GM23338 (cell line): ENCODE data around the gene PCSK6. TPM values are rescaled to one million over a fixed set of nuclear protein-coding genes. Genes with fewer than 3 reads are reported as not detected.

ENCODE experiments used
- ATAC-seq: fragments of 200-7000 bp; cut with Tn5 transposase; 3 replicates; pipeline ENCODE4 v1.9.1; 2020
- DNase-seq: peaks from one replicate; pipeline ENCODE4 v3.0.0-alpha.2; 2015; ENCODE audit warnings: low spot score
- H2AFZ ChIP-seq: fragments of 200-600 bp; sonication (generic); 2 replicates; pipeline ENCODE4 v1.8.0; 2016; ENCODE audit warnings: antibody characterized with exemption, mild to moderate bottlenecking, moderate library complexity
- H3F3A ChIP-seq: fragments of 200-600 bp; sonication (generic); replicated peaks from 2 replicates; pipeline ENCODE4 v1.8.0; 2017; ENCODE audit warnings: antibody characterized with exemption, mixed run types, low read depth
- H3K27ac ChIP-seq: fragments of 200-600 bp; sonication (generic); 2 replicates; pipeline ENCODE4 v1.6.1; 2016; ENCODE audit warnings: low read depth
- H3K27me3 ChIP-seq: fragments of 200-600 bp; sonication (generic); 2 replicates; pipeline ENCODE4 v1.8.0; 2016; ENCODE audit warnings: mild to moderate bottlenecking, mixed run types, moderate library complexity; ENCODE audit not compliant: insufficient read depth
- H3K36me3 ChIP-seq: fragments of 200-600 bp; sonication (generic); 2 replicates; pipeline ENCODE4 v1.8.0; 2016; ENCODE audit warnings: mild to moderate bottlenecking; ENCODE audit not compliant: insufficient read depth
- H3K4me1 ChIP-seq: fragments of 200-600 bp; sonication (generic); 2 replicates; pipeline ENCODE4 v1.8.0; 2016; ENCODE audit warnings: mild to moderate bottlenecking, moderate library complexity; ENCODE audit not compliant: insufficient read depth
- H3K4me2 ChIP-seq: fragments of 200-600 bp; sonication (generic); 2 replicates; pipeline ENCODE4 v1.7.1; 2017; ENCODE audit warnings: mixed run types
- H3K4me3 ChIP-seq: fragments of 200-600 bp; sonication (generic); 2 replicates; pipeline ENCODE4 v1.6.1; 2016; ENCODE audit warnings: mixed run types
- H3K79me2 ChIP-seq: fragments of 200-600 bp; sonication (generic); replicated peaks from 2 replicates; pipeline ENCODE4 v1.8.0; 2017; ENCODE audit warnings: mild to moderate bottlenecking; ENCODE audit not compliant: insufficient read depth
- H3K9me2 ChIP-seq: fragments of 200-600 bp; sonication (generic); 2 replicates; pipeline ENCODE4 v1.8.0; 2017; ENCODE audit not compliant: insufficient read depth
- H4K20me1 ChIP-seq: fragments of 200-600 bp; sonication (generic); replicated peaks from 2 replicates; pipeline ENCODE4 v1.8.0; 2017; ENCODE audit warnings: mild to moderate bottlenecking; ENCODE audit not compliant: insufficient read depth
- H3K27ac Mint-ChIP-seq: 2 replicates; pipeline ENCODE4 v1.8.0; 2020; ENCODE audit warnings: inconsistent platforms, mild to moderate bottlenecking, moderate library complexity, mixed read lengths
- H3K27me3 Mint-ChIP-seq: 3 replicates; pipeline ENCODE4 v1.8.0; 2022; ENCODE audit warnings: low read depth, mild to moderate bottlenecking, moderate library complexity, mixed read lengths, inconsistent platforms; ENCODE audit not compliant: insufficient read depth, poor library complexity
- H3K36me3 Mint-ChIP-seq: 3 replicates; pipeline ENCODE4 v1.8.0; 2021; ENCODE audit warnings: low read depth, mild to moderate bottlenecking, inconsistent platforms, moderate library complexity, mixed read lengths
- H3K4me1 Mint-ChIP-seq: 3 replicates; pipeline ENCODE4 v1.8.0; 2020; ENCODE audit warnings: mild to moderate bottlenecking, inconsistent platforms, mixed read lengths
- H3K4me3 Mint-ChIP-seq: 3 replicates; pipeline ENCODE4 v1.8.0; 2021; ENCODE audit warnings: moderate library complexity, mild to moderate bottlenecking, inconsistent platforms, mixed read lengths
- H3K9me3 Mint-ChIP-seq: 3 replicates; pipeline ENCODE4 v1.8.0; 2020; ENCODE audit warnings: moderate library complexity, mild to moderate bottlenecking, inconsistent platforms, mixed read lengths
- CREB1 ChIP-seq: fragments of 250-450 bp; sonication (Bioruptor Pico); IDR thresholded peaks from 2 replicates; pipeline ENCODE4 v1.5.0; 2020; ENCODE audit warnings: low read depth, mild to moderate bottlenecking, moderate library complexity
- ETS1 ChIP-seq: IDR thresholded peaks from 2 replicates; pipeline ENCODE4 v1.6.1; 2016; ENCODE audit warnings: antibody characterized with exemption
- EZH2 ChIP-seq: fragments of 200-600 bp; sonication (generic); IDR thresholded peaks from one replicate; pipeline ENCODE4 v1.8.0; 2017; ENCODE audit warnings: antibody characterized with exemption, mild to moderate bottlenecking, low read depth; ENCODE audit not compliant: unreplicated experiment
- EZH2phosphoT487 ChIP-seq: fragments of 200-600 bp; sonication (generic); IDR thresholded peaks from one replicate; pipeline ENCODE4 v1.8.1; 2018; ENCODE audit warnings: antibody characterized with exemption; ENCODE audit not compliant: unreplicated experiment
- JUNB ChIP-seq: IDR thresholded peaks from one replicate; pipeline ENCODE4 v1.6.1; 2016; ENCODE audit warnings: antibody characterized with exemption; ENCODE audit not compliant: unreplicated experiment
- NANOG ChIP-seq: IDR thresholded peaks from 2 replicates; pipeline ENCODE4 v1.6.1; 2016; ENCODE audit warnings: antibody characterized with exemption, borderline replicate concordance
- STAT1 ChIP-seq: IDR thresholded peaks from one replicate; pipeline ENCODE4 v1.6.1; 2016; ENCODE audit warnings: antibody characterized with exemption; ENCODE audit not compliant: unreplicated experiment
- ZNF114 ChIP-seq: fragments of 250-450 bp; sonication (Bioruptor Pico); IDR thresholded peaks from 2 replicates; pipeline ENCODE4 v1.5.0; 2020; ENCODE audit warnings: mild to moderate bottlenecking, moderate library complexity
- polyA plus RNA-seq: library from polyadenylated mRNA; unstranded; fragments of >200 nt; fragmentation: Nextera tagmentation; extraction: Ambion mirVana; gene quantifications from 2 replicates; pipeline ENCODE4 v1.2.1, GENCODE V29; 2016
- total RNA-seq: library from RNA; depleted of rRNA; stranded (reverse); fragments of >200 nt; shearing (Covaris generic); gene quantifications from 2 replicates; pipeline ENCODE4 v1.2.3, GENCODE V29; 2014
- TF ChIP-seq, protein P1 (sequence below): IDR thresholded peaks from one replicate; pipeline ENCODE4 v1.6.1; 2018; ENCODE audit warnings: antibody characterized with exemption; ENCODE audit not compliant: unreplicated experiment

PCSK6 gene
- total and polyA plus RNA-seq, 2 experiments from 2014 or later = 1.7 to 6.7 TPM

DNA sequence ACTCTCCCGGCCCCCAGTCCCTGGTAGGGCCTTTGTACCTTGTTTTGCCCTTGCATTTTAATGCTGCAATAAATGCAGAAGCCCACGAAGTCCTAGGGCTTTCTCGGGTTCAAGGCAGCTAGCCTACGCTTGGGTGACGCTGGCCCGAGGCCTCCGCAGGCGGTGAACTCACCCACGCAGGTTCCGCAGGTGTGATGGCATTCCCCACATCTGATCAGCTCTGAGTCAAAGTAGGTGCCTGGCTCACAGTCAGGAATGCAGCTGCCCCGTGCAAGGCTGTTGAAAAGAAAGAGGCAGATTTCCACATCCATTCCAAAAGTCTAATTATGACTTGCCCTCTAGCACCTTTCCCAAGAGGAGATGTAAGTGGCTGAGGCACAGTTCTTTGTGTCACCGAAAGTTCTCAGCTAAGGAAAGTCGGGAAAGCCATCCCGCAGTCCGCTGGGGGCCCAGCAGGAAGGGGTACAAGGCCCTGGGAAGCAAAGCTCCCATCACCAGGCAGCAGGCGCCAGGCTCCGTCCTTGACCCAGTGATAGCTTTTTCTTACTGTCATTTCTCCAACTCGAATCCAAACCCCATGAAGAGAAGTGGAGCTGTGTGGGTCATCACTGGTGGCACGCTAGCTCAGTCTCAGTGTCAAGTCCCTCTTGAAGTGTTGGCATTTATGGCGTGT is 171.2 kb downstream of the PCSK6 start:
- Mint-ChIP-seq H3K4me3 (no peak overlapping the region), H3K36me3 (no peaks in the 10 kb centered on the region; the same call in 2 of the 3 replicates), H3K27ac (no peak overlapping the region), H3K9me3 (no peaks in the 10 kb centered on the region; the same call in 2 of the 3 replicates), H3K27me3 (peaks cover 15% of the 10 kb centered on the region), H3K4me1 (peaks cover 6% of the 10 kb centered on the region; the same call in 2 of the 3 replicates)
- no peaks in the 10 kb centered on the region for H3K4me1 ChIP-seq
- TF ChIP-seq, protein P1, sequence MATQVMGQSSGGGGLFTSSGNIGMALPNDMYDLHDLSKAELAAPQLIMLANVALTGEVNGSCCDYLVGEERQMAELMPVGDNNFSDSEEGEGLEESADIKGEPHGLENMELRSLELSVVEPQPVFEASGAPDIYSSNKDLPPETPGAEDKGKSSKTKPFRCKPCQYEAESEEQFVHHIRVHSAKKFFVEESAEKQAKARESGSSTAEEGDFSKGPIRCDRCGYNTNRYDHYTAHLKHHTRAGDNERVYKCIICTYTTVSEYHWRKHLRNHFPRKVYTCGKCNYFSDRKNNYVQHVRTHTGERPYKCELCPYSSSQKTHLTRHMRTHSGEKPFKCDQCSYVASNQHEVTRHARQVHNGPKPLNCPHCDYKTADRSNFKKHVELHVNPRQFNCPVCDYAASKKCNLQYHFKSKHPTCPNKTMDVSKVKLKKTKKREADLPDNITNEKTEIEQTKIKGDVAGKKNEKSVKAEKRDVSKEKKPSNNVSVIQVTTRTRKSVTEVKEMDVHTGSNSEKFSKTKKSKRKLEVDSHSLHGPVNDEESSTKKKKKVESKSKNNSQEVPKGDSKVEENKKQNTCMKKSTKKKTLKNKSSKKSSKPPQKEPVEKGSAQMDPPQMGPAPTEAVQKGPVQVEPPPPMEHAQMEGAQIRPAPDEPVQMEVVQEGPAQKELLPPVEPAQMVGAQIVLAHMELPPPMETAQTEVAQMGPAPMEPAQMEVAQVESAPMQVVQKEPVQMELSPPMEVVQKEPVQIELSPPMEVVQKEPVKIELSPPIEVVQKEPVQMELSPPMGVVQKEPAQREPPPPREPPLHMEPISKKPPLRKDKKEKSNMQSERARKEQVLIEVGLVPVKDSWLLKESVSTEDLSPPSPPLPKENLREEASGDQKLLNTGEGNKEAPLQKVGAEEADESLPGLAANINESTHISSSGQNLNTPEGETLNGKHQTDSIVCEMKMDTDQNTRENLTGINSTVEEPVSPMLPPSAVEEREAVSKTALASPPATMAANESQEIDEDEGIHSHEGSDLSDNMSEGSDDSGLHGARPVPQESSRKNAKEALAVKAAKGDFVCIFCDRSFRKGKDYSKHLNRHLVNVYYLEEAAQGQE = no peak
- TF ChIP-seq EZH2 = no peak
- no peak for TF ChIP-seq CREB1
- no peak for TF ChIP-seq ETS1
- TF ChIP-seq STAT1 = no peak
- no peaks in the 10 kb centered on the region for H3K9me2 ChIP-seq
- DNase-seq = no peak
- no peaks in the 10 kb centered on the region for H4K20me1 ChIP-seq
- no peak for ATAC-seq
- H3K27ac ChIP-seq = no peak overlapping the region
- H2AFZ ChIP-seq = no peak overlapping the region
- no peaks in the 10 kb centered on the region for H3F3A ChIP-seq
- no peak overlapping the region for H3K4me2 ChIP-seq
- no peaks in the 10 kb centered on the region for H3K36me3 ChIP-seq
- H3K27me3 ChIP-seq = no peaks in the 10 kb centered on the region
- H3K79me2 ChIP-seq = no peaks in the 10 kb centered on the region
- no peak overlapping the region for H3K4me3 ChIP-seq

DNA sequence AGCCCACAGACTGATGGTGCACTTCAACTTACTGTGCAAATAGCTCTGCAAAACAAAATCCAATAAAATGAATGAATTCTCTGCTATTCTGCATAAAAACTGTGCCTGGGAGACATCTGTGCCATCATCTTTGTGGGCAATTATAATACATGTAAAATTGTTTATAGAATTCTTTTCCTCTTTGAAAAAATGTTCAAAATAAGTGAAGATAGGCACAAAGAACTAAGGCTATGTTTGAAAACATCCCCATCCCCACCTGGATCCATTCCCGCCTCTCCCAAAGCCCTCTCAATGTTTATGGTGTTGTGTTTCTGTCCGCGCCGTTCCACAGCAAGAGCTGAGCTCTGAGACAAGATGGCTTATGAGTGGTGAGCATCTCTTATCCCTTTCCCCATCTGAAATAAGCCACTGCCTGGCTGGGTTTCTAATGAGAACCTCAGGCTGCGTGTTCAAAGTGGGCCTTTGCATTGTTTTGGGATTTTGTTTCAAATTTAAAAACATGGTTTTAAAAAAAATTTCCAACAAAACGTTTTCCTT is 172.1 kb downstream of the PCSK6 start:
- ATAC-seq (no peak), DNase-seq (no peak)
- Mint-ChIP-seq H3K9me3 (no peaks in the 10 kb centered on the region; the same call in 2 of the 3 replicates), H3K36me3 (no peaks in the 10 kb centered on the region; the same call in 2 of the 3 replicates), H3K27ac (no peak overlapping the region), H3K27me3 (peaks cover 15% of the 10 kb centered on the region), H3K4me1 (peaks cover 6% of the 10 kb centered on the region; the same call in 2 of the 3 replicates), H3K4me3 (no peak overlapping the region)
- no peaks in the 10 kb centered on the region for H3K9me2 ChIP-seq
- H3K27me3 ChIP-seq = no peaks in the 10 kb centered on the region
- no peaks in the 10 kb centered on the region for H3K4me1 ChIP-seq
- H3K27ac ChIP-seq = no peak overlapping the region
- no peaks in the 10 kb centered on the region for H3K79me2 ChIP-seq
- H3F3A ChIP-seq = no peaks in the 10 kb centered on the region
- H2AFZ ChIP-seq = no peak overlapping the region
- no peak overlapping the region for H3K4me2 ChIP-seq
- no peak overlapping the region for H3K4me3 ChIP-seq
- no peaks in the 10 kb centered on the region for H3K36me3 ChIP-seq
- H4K20me1 ChIP-seq = no peaks in the 10 kb centered on the region
- no peak for TF ChIP-seq ETS1
- no peak for TF ChIP-seq ZNF114
- no peak for TF ChIP-seq CREB1
- no peak for TF ChIP-seq NANOG
- TF ChIP-seq JUNB = no peak
- no peak for TF ChIP-seq EZH2phosphoT487
- no peak for TF ChIP-seq EZH2
